Neural cell (in vitro differentiated cells): Measurements from ENCODE around the gene SYT2.
"Not testable (repeated sequence)": the region's sequence is repeated elsewhere in the genome, so short reads cannot be mapped to it uniquely, and the experiment has no call there.

Experiments used
- CTCF ChIP-seq: fragments of 450-650 bp; IDR thresholded peaks from 2 replicates; pipeline ENCODE4 v1.5.1; 2014; ENCODE audit warnings: antibody characterized with exemption, mild to moderate bottlenecking, moderate library complexity; ENCODE audit not compliant: poor library complexity, severe bottlenecking
- EP300 ChIP-seq: fragments of 450-650 bp; conservative IDR thresholded peaks from 2 replicates; pipeline ENCODE4 v1.6.1; 2014; ENCODE audit warnings: antibody characterized with exemption, mild to moderate bottlenecking, moderate library complexity; ENCODE audit not compliant: poor library complexity, severe bottlenecking
- EZH2 ChIP-seq: fragments of 200-600, 300-800 bp; shearing (Covaris generic), sonication (generic); IDR thresholded peaks from 2 replicates; pipeline ENCODE4 v1.6.1; 2014; ENCODE audit warnings: antibody characterized with exemption, low read length, borderline replicate concordance, mild to moderate bottlenecking; ENCODE audit not compliant: insufficient read depth, poor library complexity, severe bottlenecking
- REST ChIP-seq: IDR thresholded peaks from 2 replicates; pipeline ENCODE4 v1.6.1; 2012; ENCODE audit warnings: borderline replicate concordance
- SMC3 ChIP-seq: fragments of 450-650 bp; conservative IDR thresholded peaks from 2 replicates; pipeline ENCODE4 v1.6.1; 2014; ENCODE audit warnings: antibody characterized with exemption, mild to moderate bottlenecking, moderate library complexity; ENCODE audit not compliant: poor library complexity

DNA sequence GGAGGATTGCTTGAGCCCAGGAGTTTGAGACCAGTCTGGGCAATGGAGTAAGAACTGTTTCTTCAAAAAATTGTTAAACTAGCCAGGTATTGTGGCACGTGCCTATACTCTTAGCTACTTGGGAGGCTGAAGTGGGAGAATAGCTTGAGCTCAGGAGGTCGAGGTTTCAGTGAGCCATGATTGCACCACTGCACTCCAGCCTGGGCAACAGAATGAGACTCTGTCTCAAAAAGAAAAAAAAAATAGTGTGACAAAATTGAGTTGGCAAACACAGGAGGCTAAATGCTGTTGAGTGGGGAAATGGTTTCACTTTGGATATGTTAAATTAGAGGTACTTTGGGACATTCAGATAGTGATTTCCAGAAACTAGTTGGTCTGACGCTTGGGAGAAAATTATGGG lies 163.9 kb downstream of the SYT2 start:
- TF ChIP-seq CTCF, REST, SMC3, EP300, EZH2: not testable (repeated sequence)
